HG03108 (cell line): ENCODE data around the gene CDH12.
"Not testable (repeated sequence)": the region's sequence is repeated elsewhere in the genome, so short reads cannot be mapped to it uniquely, and the experiment has no call there.

ENCODE experiments used
- ATAC-seq: cut with Tn5 transposase; IDR thresholded peaks from one replicate; pipeline ENCODE4 v1.9.1; 2021; ENCODE audit warnings: moderate library complexity; ENCODE audit not compliant: unreplicated experiment

CDH12 gene

DNA sequence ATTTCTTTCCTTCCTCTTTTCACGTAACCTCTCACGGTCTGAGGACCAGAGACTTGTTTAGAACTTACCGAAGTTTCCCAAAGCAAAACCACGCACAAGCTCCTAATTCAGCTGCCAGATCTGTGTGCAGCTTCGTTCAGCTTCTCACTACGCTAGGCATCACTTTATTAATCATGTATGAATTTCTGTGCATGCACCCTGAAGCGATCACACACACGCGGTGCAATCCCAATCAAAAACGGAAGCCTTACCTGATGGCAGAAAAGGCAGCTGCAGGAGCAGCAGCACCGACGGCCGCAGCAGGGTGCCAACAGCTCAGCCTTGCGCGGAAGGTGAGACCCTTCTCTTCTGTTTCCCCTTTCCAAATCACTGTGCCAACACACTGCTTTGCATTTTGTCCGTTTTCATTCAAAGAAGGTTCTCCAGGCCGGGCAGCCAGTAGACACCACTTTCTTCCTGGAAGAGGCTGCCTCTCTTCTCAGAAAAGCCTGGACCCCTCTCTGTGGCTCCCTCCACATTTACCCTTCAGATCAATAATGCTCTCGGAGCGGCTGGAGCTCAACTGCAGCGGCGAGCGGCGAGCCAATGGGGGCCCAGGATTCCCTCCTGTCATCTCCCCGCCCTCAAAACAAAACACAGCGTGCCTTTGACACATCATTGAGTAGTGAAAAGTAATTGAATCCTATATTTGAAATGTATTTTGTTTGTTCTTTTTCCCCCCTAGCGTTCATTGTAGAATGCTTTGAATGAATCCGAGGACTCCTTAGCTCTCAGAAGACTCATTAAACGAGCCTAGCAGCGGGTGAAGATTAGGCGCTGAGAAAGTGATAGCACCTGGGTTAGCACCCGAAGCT is at the start of gene CDH12:
Gene CDH12, minus strand, starts transcription at position 538 of the 854 bp plus-strand sequence.
- ATAC-seq, result no peak

DNA sequence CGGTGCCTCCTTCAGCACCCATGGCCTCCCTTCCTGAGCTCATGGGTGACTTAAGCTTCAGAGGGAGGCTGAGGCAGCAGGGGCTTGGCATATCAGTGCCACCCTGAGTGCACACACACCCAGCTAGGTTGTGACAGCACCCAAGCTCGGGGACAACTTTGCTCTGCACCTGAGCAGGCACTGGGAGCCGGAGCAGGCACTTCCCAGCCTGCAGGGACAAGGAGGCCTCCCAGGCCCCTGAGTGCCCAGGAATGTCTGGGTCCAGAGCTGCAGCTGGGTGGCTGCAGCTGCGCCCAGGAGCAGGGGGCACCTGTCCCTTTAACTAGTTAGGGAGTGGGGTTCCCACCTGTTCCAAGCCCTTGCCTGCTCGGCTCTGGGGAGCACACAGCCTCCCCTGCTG is 48.7 kb upstream of the CDH12 start:
- ATAC-seq, result no peak

DNA sequence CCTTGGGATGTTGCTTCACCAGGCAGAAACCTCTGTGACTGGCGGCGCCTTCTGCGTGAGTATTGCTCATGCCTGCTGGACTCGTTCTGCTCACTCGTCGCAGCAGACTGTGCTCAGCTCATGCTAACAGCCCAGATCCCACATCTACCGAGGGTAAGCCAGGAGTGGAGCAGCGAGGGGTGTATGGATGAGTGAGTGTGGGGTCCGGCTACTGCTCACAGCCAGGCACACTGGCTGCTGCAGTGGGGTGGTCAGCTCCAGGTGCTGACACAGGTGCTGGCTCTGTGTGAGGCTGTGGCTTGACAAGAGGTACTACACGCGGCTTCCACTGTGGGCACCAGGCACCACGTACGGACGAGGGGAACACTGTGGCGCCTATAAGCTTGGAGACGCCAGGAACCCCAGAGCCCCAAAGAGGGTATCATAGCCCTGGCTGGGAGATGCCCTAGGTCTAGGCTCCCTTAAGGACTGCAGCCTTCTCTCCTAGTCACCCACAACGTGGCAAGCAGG is 47.7 kb upstream of the CDH12 start:
- no peak for ATAC-seq

DNA sequence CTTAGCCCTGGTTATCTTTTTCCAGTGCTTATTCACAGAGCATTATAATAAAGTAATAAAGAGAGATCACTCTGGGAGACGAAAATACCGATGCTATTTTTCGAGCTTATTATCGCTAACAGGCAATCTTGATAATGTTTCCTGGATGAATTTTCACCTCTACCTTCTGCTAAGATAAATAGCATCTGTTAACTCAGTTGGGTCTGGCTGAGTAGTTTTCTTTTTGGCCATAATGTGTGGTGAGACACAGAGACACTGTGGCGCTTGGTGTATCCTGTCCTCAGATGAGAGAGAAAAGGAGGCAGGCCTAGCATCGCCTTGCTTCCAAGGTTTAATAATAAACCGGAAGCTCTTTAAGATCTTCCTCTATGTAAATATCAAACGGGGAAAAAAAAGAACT is 46.2 kb upstream of the CDH12 start:
- no peak for ATAC-seq

GRCh38 chr5:22896152-22896551 is 43.0 kb upstream of the CDH12 start:
- ATAC-seq, result no peak

DNA sequence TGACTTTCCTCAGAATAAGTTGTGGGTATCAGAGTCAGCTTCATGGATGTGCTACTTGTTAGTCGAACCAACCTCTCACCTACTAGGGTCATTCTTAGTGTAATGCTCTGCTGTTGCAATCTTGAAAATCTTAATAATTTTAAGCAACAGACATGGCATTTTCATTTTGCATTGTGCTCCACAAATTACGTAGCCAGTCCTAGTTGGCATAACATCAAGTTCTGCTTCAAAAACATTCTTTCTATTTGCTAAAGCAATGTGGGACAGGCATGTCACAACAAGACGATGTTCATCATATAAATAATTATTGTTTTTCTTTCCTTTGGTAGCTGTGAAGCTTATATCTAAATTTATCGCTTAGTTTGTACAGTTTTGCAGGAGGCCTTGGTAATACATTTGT is 39.3 kb upstream of the CDH12 start:
- no peak for ATAC-seq

- ATAC-seq, result no peak
Observed at GRCh38 chr5:22889720-22890119, 36.6 kb upstream of the CDH12 start.

DNA sequence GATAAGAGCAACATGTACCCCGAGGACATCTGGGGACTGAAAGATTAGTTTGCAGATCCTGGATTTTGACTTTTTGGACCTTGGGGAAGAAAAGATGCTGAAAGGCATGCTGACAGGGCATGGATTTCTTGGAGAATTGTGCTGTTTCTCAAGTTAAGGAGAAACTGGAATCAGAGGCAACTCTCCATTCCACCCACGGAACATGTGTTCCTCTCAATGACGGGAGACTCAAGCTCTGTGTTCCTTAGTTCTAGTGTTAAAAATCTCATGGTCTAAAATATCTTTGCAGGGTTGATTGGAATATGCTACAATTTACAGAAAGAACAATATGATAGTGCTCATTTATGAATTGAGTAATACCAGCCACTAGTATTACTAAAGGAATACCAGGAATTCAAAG is 34.4 kb upstream of the CDH12 start:
- no peak for ATAC-seq

DNA sequence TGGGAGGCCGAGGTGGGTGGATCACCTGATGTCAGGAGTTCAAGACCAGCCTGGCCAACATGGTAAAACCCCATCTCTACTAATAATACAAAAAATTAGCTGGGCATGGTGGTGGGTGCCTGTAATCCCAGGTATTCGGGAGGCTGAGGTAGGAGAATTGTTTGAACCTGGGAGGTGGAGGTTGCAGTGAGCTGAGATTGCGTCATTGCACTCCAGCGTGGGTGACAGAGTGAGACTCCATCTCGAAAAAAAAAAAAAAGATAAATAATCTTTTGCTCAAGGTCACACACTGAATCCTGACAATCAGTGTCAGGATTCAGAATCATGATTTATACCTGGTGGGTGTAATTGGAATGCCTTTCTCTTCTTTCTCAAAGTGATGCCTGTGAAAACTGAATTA is 5.8 kb upstream of the CDH12 start:
- not testable (repeated sequence) for ATAC-seq

- ATAC-seq, result no peak
Observed at GRCh38 chr5:22855824-22856223, 2.7 kb upstream of the CDH12 start.

DNA sequence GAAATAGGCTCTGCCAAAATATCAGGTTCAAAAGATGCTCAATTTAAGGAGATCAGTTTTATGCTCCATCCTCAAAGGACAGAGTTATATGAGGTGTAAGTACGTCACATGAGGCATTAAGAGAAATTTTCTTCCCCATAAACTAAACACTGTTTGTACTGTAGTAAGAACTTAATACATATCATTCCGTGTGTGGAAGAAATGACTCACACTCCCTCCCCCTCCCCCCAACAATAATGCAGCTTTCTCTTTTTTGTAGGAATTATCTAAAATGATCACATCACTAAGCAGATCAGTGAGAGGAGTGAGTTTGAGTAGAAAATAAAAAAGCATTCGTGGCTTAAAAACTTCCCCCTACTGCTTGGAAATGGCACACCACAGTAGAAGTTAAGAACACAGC is 2.2 kb downstream of the CDH12 start:
- ATAC-seq, result no peak

- ATAC-seq, result no peak
Observed at GRCh38 chr5:22846693-22847092, 6.5 kb downstream of the CDH12 start.

DNA sequence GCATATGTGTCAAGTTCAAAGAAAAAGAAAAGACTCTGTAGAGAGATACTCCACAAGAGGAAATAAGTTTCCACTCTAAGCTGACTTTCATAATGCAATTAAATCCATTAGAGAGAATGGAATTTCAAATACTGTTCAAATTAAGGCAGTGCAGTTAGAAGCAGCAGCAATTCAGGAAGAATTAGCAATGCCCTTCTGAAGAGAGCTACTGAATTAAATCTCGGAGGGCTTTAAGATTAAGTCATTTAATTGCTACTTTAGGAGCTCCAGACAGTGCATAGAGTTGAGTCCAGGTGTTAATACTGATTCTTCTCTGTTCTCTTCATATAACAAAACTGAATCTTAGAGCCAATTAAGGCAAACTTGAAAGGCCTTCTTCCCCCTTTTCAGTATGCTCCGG is 8.5 kb downstream of the CDH12 start:
- no peak for ATAC-seq

- ATAC-seq, result no peak
Observed at GRCh38 chr5:22844155-22844554, 9.0 kb downstream of the CDH12 start.

- ATAC-seq, result no peak
Observed at GRCh38 chr5:22842574-22842973, 10.6 kb downstream of the CDH12 start.

- no peak for ATAC-seq
Observed at GRCh38 chr5:22837803-22838202, 15.3 kb downstream of the CDH12 start.

- no peak for ATAC-seq
Observed at GRCh38 chr5:22835686-22836085, 17.5 kb downstream of the CDH12 start.

- ATAC-seq, result no peak
Observed at GRCh38 chr5:22793463-22793862, 59.7 kb downstream of the CDH12 start.

- ATAC-seq, result no peak
Observed at GRCh38 chr5:22787807-22788206, 65.3 kb downstream of the CDH12 start.

DNA sequence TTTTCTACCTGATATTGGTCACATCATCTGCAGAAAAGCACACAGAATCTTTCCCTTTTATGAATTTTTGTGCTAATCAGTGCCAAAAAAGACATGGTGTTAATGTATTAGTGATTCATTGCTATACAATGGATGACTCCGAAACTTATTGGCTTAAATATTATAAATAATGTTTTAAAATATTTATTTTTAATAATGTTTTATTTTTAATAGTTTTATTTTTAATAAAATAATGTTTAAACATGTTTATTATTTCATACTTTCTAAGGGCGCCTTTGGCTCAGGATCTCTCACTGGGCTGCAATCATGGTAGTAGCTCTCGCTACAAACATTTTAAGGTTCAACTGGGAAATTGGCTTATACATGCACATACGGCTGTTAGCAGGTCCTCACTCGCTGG is 65.7 kb downstream of the CDH12 start:
- ATAC-seq, result no peak

DNA sequence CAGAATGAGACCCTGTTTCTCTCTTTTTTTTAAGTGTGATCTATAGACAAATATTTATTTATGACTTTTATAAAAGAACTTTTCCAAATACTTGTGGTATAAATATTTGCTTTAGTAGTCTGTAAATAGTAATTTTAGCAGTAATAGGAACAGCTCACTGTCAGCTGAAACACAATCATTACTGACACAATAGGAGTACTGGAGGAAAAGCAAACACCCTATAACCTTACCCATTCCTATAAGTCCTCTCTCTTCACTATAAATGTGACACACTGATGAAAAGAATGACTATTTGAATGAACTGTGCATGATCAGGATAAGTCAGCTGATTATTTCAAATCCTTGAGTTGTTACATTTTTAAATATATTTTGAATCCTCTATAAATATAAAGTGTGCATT is 72.4 kb downstream of the CDH12 start:
- ATAC-seq, result no peak

DNA sequence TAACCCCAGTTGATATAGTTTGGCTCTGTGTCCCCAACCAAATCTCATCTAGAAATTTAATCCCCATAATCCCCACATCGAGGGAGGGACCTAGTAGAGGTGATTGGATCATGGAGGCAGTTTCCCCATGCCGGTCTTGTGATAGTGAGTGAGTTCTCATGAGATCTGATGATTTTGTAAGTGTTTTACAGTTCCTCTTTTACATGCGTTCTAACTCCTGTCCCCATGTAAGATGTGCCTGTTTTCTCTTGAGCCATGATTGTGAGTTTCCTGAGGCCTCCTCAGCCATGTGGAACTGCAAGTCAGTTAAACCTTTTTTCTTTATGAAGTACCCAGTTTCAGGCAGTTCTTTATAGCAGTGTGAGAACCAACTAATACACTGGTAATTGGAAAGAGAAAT is 73.6 kb downstream of the CDH12 start:
- ATAC-seq, result no peak

DNA sequence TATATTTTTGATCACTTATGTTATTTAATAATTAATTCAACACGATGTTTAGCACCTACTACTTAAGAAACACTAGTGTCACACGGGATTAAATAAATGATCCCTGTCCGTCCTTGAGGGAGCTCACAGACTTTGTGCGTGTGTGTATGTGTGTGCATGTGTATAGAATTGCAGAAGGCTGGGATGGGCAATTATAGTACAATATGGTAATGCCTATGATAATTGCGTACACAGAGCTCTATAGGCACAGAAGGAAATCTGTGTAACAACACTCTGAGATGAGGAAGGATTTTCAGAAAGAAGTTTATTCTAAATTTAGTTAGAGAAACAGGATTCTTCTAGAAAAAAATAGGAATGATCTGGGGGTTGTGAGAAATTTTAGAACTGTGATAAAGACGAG is 76.9 kb downstream of the CDH12 start:
- ATAC-seq, result no peak
